NCI-H2107 (cell line): ENCODE data around the gene LMAN2.
"Not testable (repeated sequence)": the region's sequence is repeated elsewhere in the genome, so short reads cannot be mapped to it uniquely, and the experiment has no call there.

Experiments
- DNase-seq: peaks from one replicate; lab custom pipeline; 2025; lab: John Stamatoyannopoulos, UW

The LMAN2 gene

DNA sequence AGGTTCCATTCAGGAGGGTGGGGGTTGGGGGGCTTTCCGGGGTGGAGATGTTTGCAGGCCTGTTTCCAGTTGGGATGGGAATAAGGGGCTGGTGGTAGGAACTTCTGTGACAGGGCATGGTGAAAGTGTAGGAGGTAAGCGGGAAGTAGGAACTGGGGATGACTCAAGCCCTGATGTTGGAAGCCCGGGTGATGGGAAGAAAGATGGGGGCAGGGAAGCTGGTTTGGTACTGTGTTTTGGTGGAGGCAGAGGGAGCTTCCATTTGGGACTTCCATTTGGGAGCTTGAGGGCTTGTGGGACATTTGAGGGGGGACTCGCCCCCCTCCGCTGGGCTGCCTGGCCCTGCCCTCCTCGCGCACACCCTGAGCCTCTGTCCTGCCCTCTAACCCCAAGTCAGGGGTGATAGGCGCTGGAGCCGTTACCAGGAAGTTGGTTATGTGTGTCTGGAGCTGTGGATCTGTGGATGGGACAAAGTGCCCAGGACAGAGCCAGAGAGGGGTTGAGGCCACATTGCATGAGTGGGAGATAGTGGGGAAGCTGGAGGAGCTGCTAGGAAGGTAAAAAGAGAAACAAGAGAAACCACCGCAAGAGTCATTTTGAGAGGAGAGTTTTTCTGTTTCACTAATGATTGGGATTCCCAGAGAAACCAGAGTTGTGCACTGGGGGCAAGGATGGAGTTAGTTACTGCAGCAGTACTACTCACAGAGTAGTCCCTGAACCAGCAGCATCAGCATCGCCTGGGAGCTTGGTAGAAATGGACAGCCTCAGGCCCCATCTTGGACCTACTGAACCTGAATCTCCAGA lies 12.9 kb upstream of the LMAN2 start:
- no peak for DNase-seq

- no peak for DNase-seq
Observed at GRCh38 chr5:177363565-177363964, 12.1 kb upstream of the LMAN2 start.

- no peak for DNase-seq
Observed at GRCh38 chr5:177362610-177363507, 11.4 kb upstream of the LMAN2 start.

- DNase-seq = no peak
Observed at GRCh38 chr5:177362292-177362609, 10.8 kb upstream of the LMAN2 start.

- no peak for DNase-seq
Observed at GRCh38 chr5:177361418-177362291, 10.2 kb upstream of the LMAN2 start.

DNA sequence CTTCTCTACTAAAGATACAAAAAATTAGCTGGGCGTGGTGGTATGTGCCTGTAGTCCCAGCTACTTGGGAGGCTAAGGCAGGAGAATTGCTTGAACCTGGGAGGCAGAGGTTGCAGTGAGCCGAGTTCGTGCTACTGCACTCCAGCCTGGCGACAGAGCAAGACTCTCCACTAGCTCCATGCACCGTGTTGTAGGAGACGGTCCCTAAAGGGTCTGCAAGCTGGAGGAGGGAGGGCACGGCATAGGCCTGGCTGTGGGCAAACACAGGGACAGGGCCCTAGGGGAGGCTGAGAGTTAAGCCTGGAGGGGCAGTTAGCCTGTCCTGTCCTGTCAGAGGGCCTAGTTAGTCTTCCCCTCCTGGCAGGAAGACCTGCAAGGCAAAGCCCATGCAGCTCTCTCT lies 9.3 kb upstream of the LMAN2 start:
- not testable (repeated sequence) for DNase-seq

DNA sequence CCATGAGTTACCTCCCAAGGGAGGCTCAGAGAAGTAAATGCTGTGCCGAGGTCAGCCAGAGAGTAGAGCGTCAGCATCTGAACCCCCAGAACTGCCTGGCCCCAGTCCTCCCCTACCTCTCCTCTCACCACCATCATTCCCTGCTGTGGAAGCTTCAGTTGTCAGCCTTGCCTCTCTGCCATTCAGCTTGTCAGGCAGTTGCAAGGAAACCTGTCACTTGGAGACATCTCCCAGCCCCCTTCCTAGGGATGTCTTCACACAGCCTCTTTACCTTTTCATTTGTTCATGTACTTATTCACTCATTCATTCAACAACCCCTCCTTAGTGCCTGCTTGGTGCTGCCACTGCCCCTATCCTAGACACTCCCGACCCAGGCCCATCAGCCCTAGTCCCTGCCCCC lies 8.4 kb upstream of the LMAN2 start:
- DNase-seq = no peak

- DNase-seq = no peak
Observed at GRCh38 chr5:177359451-177359851, 8.0 kb upstream of the LMAN2 start.

- no peak for DNase-seq
Observed at GRCh38 chr5:177358370-177358819, 6.9 kb upstream of the LMAN2 start.

- DNase-seq = no peak
Observed at GRCh38 chr5:177357459-177358351, 6.2 kb upstream of the LMAN2 start, which contains the start of gene RGS14. Gene RGS14, plus strand, starts transcription at chr5:177357924. Its CDS starts 101 bp downstream, at chr5:177358025.

DNA sequence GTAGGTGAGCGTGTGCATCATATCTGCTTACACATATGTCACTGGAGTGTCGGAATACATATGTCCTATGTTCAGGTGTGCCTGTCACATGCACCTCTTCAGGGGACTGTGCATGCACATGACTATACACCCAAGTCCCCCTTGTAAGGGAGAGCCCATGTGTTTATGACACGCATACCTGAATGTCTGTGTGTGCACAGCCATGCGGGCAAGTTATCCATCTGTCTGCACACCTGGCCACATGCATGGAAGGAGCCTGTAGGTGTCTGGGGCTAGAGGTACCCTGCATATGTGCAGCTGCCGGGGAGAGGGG lies 5.6 kb upstream of the LMAN2 start:
- DNase-seq = no peak

GRCh38 chr5:177356746-177357145 lies 5.3 kb upstream of the LMAN2 start:
- DNase-seq = no peak

DNA sequence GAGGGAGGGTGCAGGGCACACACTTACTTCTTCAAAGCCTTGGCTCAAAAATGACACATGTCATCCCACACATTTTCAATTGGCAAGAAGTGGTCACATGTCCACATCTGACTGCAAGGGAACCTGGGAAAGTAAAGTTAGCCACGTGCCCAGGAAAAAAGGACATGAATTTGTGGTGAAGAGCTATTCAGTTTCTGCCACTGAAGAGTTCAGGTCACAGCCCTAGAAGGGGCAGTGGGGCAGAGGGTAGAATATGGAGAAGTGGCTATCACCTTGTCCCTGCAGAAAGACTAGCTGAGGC lies 4.3 kb upstream of the LMAN2 start:
- DNase-seq = no peak

DNA sequence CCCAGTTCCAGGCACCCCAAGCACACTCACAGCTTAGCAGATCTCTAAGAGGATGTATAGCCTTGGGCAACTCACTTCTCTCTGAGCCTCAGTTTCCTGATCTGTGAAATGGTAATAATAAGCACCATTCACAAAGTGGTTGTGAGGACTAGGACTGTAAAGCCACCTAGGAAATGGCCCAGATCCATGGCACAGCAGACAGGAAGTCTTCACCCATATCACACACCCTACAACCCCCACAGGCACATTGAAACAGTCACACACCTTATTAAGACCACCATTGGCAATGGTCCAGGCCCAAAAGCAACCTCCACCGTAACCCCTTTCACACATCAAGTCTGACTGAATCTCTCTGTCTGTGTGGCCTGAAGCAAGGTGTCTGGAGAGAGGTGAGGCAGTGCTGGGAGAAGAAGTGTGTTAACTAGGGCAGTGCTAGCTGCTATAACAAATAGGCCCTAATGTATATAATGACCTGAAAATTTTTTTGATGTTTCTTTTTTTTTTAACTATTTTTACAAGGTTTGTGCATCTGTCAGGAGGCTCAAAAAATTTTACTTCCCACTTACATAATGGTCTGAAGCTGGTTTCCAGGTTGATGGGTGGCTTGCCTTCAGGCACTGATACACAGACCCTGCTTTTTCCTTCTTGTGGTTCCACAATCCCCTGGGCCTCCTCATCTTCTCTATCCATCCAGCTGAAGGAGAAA lies 3.8 kb upstream of the LMAN2 start:
- DNase-seq = no peak

- no peak for DNase-seq
Observed at GRCh38 chr5:177354711-177355110, 3.2 kb upstream of the LMAN2 start.

DNA sequence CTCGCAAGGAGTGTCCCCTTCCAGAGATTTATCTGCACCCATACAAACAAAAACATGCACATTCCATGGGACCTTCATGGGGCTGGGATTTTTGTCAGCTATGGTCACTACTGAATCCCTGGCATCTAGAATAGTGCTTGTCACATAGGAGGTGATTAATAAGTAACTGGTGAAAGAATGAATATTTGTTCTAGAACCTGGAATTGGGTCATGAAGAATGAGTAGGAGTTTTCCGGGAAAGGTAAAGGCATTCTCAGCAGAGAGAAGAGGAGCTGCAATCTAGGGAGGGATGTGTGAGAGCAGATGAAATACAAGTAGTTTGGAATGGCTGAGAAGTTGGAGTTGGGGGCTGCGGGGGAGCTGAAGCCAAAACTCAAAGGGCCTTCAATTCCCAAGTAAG lies 2.8 kb upstream of the LMAN2 start:
- DNase-seq = no peak

- no peak for DNase-seq
Observed at GRCh38 chr5:177353093-177353492, 1.6 kb upstream of the LMAN2 start.

GRCh38 chr5:177350776-177351391 lies 584 bp downstream of the LMAN2 start:
- no peak for DNase-seq

DNA sequence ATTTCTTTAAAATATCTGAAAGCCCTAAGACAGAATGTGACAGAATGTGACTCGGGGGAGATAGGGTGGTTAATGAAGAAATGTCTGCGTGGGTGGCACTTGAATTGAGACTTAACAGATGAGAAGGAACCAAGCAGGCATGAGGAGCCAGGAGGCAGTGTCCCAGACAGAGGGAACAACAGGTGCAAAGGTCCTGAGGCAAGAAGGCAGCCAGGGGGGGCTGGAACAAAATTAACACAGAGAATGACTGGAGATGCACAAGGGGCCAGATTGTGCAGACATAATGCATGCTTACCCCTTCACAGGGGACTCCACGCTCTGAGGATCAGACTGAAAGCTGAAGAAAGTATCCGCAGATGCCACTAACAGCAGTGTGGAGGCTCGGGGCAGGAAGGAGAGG lies 1.7 kb downstream of the LMAN2 start:
- DNase-seq = no peak

DNA sequence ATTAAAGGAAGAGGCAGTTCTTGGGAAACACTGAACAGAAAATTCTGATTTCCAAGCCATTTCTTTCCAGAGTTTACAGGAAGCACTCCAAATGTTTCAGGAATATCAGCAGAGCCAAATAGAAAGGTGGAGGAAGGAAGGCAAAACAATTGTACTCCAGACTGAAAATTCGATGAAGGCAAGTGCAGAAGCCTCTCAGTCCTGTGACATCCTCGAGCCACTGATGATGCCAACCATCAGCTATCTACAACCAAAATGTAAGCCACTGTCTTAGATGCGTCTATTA lies 2.2 kb downstream of the LMAN2 start:
- DNase-seq = no peak

DNA sequence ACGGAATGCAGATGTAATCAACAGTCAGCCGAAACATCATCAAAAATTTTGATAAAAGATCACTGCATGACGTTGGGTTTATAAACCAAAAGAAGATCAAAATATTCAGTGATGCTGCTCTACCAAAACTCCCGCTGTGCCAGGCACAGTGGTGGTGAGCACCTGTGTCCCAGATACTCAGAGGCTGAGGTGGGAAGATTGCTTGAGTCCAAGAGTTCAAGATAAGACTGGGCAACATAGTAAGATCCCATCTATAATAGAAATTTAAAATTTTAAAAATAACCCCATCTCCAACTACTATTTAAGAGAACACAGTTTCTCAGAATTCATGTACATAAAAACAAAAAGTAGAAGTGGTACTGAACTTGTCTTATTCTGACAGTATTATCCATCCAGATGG lies 3.8 kb downstream of the LMAN2 start:
- DNase-seq = no peak
